ENCODE data around the gene ZNF133.
"Not testable (repeated sequence)": the region's sequence is repeated elsewhere in the genome, so short reads cannot be mapped to it uniquely, and the experiment has no call there.

Gene ZNF133

GRCh38 chr20:18287915-18288748, at the start of gene ZNF133:
Gene ZNF133, plus strand, starts transcription at chr20:18288527. Its CDS starts 17,160 bp downstream, at chr20:18305687.
- peak; percentile 99 for DNase-seq

- DNase-seq: no peak
Observed at GRCh38 chr20:18240997-18241396, 47.3 kb upstream of the ZNF133 start.

- DNase-seq: no peak
Observed at GRCh38 chr20:18243802-18244201, 44.5 kb upstream of the ZNF133 start.

GRCh38 chr20:18248545-18248944, 39.8 kb upstream of the ZNF133 start:
- not testable (repeated sequence) for DNase-seq

GRCh38 chr20:18250217-18250616, 38.1 kb upstream of the ZNF133 start:
- no peak for DNase-seq

GRCh38 chr20:18252597-18253451, 35.5 kb upstream of the ZNF133 start:
- DNase-seq: no peak

- DNase-seq: no peak
Observed at GRCh38 chr20:18254615-18255014, 33.7 kb upstream of the ZNF133 start.

GRCh38 chr20:18255526-18255925, 32.8 kb upstream of the ZNF133 start:
- no peak for DNase-seq

GRCh38 chr20:18256440-18257090, 31.8 kb upstream of the ZNF133 start:
- no peak for DNase-seq

- DNase-seq: no peak
Observed at GRCh38 chr20:18258126-18258860, 30.0 kb upstream of the ZNF133 start.

- DNase-seq: no peak
Observed at GRCh38 chr20:18259730-18260129, 28.6 kb upstream of the ZNF133 start.

- DNase-seq: peak; percentile 12
Observed at GRCh38 chr20:18263723-18264122, 24.6 kb upstream of the ZNF133 start.

- no peak for DNase-seq
Observed at GRCh38 chr20:18265441-18265840, 22.9 kb upstream of the ZNF133 start.

GRCh38 chr20:18266282-18266681, 22.0 kb upstream of the ZNF133 start:
- no peak for DNase-seq

- no peak for DNase-seq
Observed at GRCh38 chr20:18267815-18268214, 20.5 kb upstream of the ZNF133 start.

- DNase-seq: no peak
Observed at GRCh38 chr20:18271160-18271559, 17.2 kb upstream of the ZNF133 start.

- no peak for DNase-seq
Observed at GRCh38 chr20:18272451-18272850, 15.9 kb upstream of the ZNF133 start.

- no peak for DNase-seq
Observed at GRCh38 chr20:18273738-18274137, 14.6 kb upstream of the ZNF133 start.

GRCh38 chr20:18275960-18276359, 12.4 kb upstream of the ZNF133 start:
- not testable (repeated sequence) for DNase-seq

GRCh38 chr20:18276821-18277220, 11.5 kb upstream of the ZNF133 start:
- peak; percentile 80 for DNase-seq

GRCh38 chr20:18279242-18279641, 9.1 kb upstream of the ZNF133 start:
- no peak for DNase-seq

GRCh38 chr20:18284805-18285533, 3.4 kb upstream of the ZNF133 start:
- DNase-seq: no peak
